ENCODE results near the gene GGNBP2. TPM values are rescaled to one million over a fixed set of nuclear protein-coding genes. Genes with fewer than 3 reads are reported as not detected.

GGNBP2 gene
- total RNA-seq, 2 donors from 2014 or later: 36.3 to 43.8 TPM

DNA sequence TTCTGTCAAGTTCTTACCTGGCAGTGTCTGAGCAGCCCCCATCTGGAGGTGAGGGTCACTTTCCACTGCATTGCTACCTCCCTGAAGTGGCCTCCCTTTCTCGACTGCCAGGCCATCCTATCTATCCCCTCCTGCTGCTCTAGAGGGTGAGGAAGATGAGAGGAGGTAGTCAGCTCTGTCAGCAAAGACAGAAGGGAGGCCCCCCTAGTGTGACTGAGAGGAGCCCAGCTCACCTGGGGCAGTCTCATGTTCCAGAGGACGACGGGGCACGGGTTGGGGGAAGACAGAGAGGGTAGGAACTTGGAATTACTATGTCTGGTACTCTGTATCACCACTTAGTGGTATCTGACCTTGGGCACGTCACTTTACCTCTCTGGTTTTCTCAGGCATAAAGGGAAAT lies 32.1 kb upstream of the GGNBP2 start:
- no peaks in the 10 kb centered on the region for H3K9me3 ChIP-seq

DNA sequence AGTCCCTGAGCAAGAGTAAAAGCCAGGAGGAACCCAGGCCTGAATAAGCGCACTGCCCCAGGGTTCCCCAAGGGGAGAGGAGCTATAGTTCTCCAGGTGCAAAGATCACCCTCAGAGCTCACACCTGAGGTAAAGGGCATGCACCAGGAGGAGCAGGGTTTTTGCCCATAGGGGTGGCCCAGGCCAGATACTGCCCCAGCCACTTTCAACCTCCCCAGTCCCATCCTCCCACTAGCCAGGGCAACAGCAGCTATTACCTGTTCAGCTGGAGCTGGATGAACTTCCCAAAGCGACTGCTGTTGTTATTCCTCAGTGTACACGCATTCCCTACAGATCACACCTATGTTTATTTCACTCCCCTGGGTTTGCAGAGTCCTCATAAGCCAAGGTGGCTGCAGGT lies 29.9 kb upstream of the GGNBP2 start:
- intact Hi-C loops (cut with DNase I): no loop called here
- H3K27ac ChIP-seq: no peak overlapping the region
- WGBS, 2 donors: 95 to 96% methylated on average over 3 of the region's 3 CpGs

More for the DNA sequence above, 32.1 kb upstream of the GGNBP2 start:
- ATAC-seq (no peak), DNase-seq (no peak)
- WGBS, 2 donors: 82 to 86% methylated on average over 5 of the region's 5 CpGs
- Histone ChIP-seq H3K27me3 (no peaks in the 10 kb centered on the region), H3K27ac (no peak overlapping the region), H3K36me3 (replicated peaks in 1 of 2; ENCODE audit: insufficient read depth in 1 of 2, low read depth in 2 of 2) (peaks cover 0 to 6% of the 10 kb centered on the region in 2 donors), H3K4me1 (no peaks in the 10 kb centered on the region), H3K4me3 (no peak overlapping the region)
- TF ChIP-seq CTCF (IDR thresholded peaks at IDR 0.05) (no peak), POLR2A (IDR thresholded peaks at IDR 0.05) (no peak)
- intact Hi-C loops (cut with DNase I): no loop called here

DNA sequence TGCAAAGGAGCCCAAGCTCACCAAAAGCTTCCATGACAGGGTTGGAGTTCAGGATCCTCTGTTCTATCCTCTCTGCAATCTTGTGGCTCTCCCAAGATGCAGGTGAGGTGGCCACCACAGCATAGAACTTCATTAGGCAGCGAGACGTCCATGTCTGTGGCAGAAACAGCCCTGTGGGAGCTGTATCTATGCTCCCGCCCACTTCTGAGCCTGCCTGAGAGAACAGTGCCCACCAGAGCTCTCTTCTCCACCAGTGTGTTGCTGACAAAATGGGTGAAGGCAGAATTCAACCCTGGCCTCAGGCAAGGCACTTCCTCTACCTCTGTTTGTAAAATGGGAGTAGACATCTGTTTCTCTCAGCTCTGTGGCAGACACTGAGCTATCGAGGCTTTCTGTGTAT lies 28.9 kb upstream of the GGNBP2 start:
- Histone ChIP-seq H3K27ac (no peak overlapping the region), H3K27me3 (no peaks in the 10 kb centered on the region), H3K36me3 (replicated peaks in 1 of 2; ENCODE audit: insufficient read depth in 1 of 2, low read depth in 2 of 2) (peaks cover 0 to 6% of the 10 kb centered on the region in 2 donors), H3K9me3 (no peaks in the 10 kb centered on the region), H3K4me1 (no peaks in the 10 kb centered on the region), H3K4me3 (no peak overlapping the region)
- intact Hi-C loops (cut with DNase I): no loop called here
- DNase-seq (no peak), ATAC-seq (no peak)
- WGBS, 2 donors: 94 to 96% methylated on average over 4 of the region's 4 CpGs
- TF ChIP-seq POLR2A (IDR thresholded peaks at IDR 0.05) (no peak), CTCF (IDR thresholded peaks at IDR 0.05) (no peak)

More for the DNA sequence above, 29.9 kb upstream of the GGNBP2 start:
- H3K36me3 ChIP-seq (replicated peaks in 1 of 2; ENCODE audit: insufficient read depth in 1 of 2, low read depth in 2 of 2): peaks cover 0 to 6% of the 10 kb centered on the region in 2 donors
- H3K4me1 ChIP-seq: no peaks in the 10 kb centered on the region
- no peak for DNase-seq
- no peaks in the 10 kb centered on the region for H3K27me3 ChIP-seq
- no peak for TF ChIP-seq POLR2A (IDR thresholded peaks at IDR 0.05)
- no peak for TF ChIP-seq CTCF (IDR thresholded peaks at IDR 0.05)
- no peaks in the 10 kb centered on the region for H3K9me3 ChIP-seq
- no peak for ATAC-seq
- H3K4me3 ChIP-seq: no peak overlapping the region

DNA sequence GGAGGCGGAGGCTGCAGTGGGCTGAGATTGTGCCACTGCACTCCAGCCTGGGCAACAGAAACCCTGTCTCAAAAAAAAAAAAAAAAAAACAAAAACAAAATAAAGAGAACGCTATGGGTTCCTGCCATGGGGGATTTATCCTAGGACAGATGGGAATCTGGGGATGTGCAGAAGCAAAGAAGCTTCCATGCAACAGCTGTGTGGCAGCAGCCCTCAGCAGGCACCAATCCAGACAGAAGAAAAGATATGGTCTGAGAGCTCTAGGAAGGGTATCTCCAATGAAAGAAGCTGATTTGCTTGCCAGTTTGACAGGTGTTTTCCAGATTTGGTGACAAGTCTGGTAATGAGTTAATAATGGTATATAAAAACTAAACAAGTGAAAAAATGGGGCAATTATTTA lies 21.6 kb upstream of the GGNBP2 start:
- no peak for ATAC-seq
- H3K9me3 ChIP-seq: no peaks in the 10 kb centered on the region
- no peaks in the 10 kb centered on the region for H3K27me3 ChIP-seq
- DNase-seq: no peak
- no peaks in the 10 kb centered on the region for H3K4me1 ChIP-seq
- H3K27ac ChIP-seq: no peak overlapping the region
- intact Hi-C loops (cut with DNase I): no loop called here
- peaks cover 0 to 14% of the 10 kb centered on the region in 2 donors for H3K36me3 ChIP-seq (replicated peaks in 1 of 2; ENCODE audit: insufficient read depth in 1 of 2, low read depth in 2 of 2)
- no peak overlapping the region for H3K4me3 ChIP-seq
- TF ChIP-seq CTCF (IDR thresholded peaks at IDR 0.05) (no peak), POLR2A (IDR thresholded peaks at IDR 0.05) (no peak)
- 90 to 97% methylated on average over 2 of the region's 2 CpGs for WGBS, 2 donors

- Histone ChIP-seq H3K4me3 (no peak overlapping the region), H3K36me3 (replicated peaks in 1 of 2; ENCODE audit: insufficient read depth in 1 of 2, low read depth in 2 of 2) (peaks cover 0 to 14% of the 10 kb centered on the region in 2 donors), H3K27ac (no peak overlapping the region), H3K4me1 (no peaks in the 10 kb centered on the region), H3K9me3 (no peaks in the 10 kb centered on the region), H3K27me3 (no peaks in the 10 kb centered on the region)
- DNase-seq (no peak), ATAC-seq (no peak)
- TF ChIP-seq POLR2A (IDR thresholded peaks at IDR 0.05) (no peak), CTCF (IDR thresholded peaks at IDR 0.05) (no peak)
- WGBS, 2 donors: 92 to 100% methylated on average over 4 of the region's 4 CpGs
- intact Hi-C loops (cut with DNase I): no loop called here
These were observed 20.3 kb upstream of the GGNBP2 start for GRCh38 chr17:36524428-36524876.

Measured in body of pancreas (tissue), 4 donors.